Measurements from ENCODE around the gene WDR5. TPM values are rescaled to one million over a fixed set of nuclear protein-coding genes. Genes with fewer than 3 reads are reported as not detected.
A peak's percentile ranks its signal among the peaks of the same experiment; 100 is the strongest.

The WDR5 gene
- total RNA-seq, 2 donors from 2014 or later = 17.0 to 17.1 TPM

GRCh38 chr9:134179918-134180785 lies 44.3 kb downstream of the WDR5 start:
- DNase-seq (ENCODE audit: low spot score) = peak; percentile 74
- intact Hi-C loops (cut with DNase I) = loop anchor here in 1 of 2 donors (10.0 kb wide), 1 partner anchor 145 kb away; the partner anchor contains the start of gene RXRA

DNA sequence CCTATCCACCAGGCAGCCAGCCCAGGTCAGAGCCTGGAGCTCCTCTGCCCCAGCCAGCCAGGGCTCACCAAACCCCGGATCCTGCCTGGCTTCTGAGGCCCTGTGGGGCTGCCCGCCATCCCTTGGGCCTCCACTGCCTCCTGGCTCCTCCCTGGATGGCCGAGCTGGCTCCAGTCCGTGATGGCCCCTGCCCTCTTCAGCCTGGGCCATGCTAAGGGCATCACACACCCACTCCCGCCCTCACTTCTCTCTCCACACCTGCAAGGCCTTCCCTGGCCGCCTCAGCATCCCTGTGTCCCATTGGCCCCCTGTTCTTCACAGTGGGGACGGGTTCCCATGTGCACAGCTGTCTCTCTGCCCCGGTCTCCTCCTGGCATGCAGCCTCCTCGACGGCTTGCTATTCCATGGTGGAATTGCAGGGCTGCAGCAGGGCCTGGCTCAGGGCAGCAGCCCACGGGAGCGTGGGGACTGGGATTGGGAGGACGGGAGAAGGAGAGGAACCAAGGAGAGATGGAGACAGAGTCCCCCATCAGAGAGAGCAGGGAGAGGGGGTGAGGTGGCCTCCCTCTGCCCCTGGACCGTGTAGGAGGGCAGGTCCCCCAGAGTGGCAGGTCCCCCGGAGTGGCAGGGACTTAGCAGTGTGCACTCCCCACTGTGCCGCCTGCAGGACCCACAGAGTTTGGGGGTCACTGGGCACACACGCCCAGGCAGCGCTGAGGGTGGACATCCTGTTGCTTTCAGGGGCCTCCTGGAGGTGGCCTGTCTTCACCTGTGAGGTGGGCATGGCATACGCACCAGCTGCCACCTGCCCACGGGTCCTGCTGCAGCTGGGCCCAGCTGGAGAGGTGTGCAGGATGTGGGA lies 45.1 kb downstream of the WDR5 start:
- DNase-seq (ENCODE audit: low spot score) = peak; percentile 67
- intact Hi-C loops (cut with DNase I) = no loop called here

DNA sequence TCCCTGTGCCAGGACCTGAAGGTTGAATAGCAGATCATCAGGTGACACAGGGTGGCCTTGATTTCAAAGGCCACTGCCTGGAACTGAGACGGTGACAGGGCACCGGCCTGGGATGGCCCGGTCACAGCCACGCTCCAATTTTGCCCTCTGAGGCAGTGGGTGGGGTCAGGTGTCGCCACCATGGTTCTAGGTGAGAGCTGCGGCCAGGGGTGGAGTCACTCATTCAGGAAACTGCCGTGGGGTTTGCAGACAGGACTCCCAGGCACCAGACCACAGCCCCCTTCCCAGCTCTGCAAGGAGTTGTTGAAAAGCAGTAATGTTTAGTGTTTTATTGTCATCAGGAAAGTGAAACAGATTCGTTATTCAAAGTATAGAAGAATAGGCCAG lies 45.8 kb downstream of the WDR5 start:
- peak; percentile 58 for DNase-seq (ENCODE audit: low spot score)
- intact Hi-C loops (cut with DNase I) = no loop called here

- DNase-seq (ENCODE audit: low spot score) = peak; percentile 28
- intact Hi-C loops (cut with DNase I) = no loop called here
Observed at GRCh38 chr9:134182554-134183085, 46.7 kb downstream of the WDR5 start.

DNA sequence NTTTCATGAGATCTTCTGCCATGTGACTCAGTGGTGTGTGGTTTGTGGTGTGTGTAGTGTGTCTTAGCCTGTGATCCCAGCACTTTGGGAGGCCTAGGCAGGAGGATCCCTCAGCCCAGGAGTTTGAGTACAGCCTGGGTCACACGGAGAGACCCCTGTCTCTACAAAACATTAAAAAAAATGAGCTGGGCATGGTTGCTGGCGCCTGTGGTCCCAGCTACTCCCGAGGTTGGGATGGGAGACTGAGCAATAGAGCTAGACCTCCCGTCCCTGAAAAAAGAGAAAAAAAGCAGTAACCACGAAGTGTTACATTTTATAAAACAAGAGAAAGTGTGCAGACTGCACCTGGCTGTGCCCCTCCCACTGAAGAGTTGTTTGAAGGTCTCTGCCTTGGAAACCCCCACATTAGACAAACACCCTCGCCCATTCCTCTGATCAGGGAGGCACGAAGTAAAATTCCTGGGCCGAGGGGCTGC lies 49.7 kb downstream of the WDR5 start:
- intact Hi-C loops (cut with DNase I) = loop anchor here in 1 of 2 donors (5.0 kb wide), 1 partner anchor 247 kb away; no protein-coding TSS in a partner anchor
- DNase-seq (ENCODE audit: low spot score) = peak; percentile 25

GRCh38 chr9:134186471-134187109 lies 50.7 kb downstream of the WDR5 start:
- intact Hi-C loops (cut with DNase I) = loop anchor here in 1 of 2 donors (5.0 kb wide), 1 partner anchor 246 kb away; no protein-coding TSS in a partner anchor
- peak; percentile 72 for DNase-seq (ENCODE audit: low spot score)

DNA sequence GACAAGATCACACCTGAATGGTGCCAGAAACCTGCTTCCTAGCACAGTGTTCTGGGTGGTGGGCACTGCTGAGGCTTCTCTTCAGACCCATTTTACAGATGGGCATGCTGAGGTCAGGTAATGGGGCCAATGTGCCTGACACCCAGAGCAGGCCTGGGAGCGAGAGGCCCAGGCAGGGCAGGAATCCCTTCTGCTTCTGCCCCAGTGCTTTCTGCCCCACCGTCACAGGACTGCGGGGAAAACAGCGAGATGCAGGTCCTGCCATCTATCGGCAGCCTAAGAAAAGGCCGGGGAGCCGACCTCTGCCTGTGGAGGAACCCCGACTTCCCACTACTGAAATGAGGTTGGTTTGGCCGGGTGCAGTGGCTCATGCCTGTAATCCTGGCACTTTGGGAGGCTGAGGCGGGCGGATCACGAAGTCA lies 51.2 kb downstream of the WDR5 start:
- intact Hi-C loops (cut with DNase I) = loop anchor here in 1 of 2 donors (5.0 kb wide), 1 partner anchor 245 kb away; no protein-coding TSS in a partner anchor
- DNase-seq (ENCODE audit: low spot score) = peak; percentile 76

GRCh38 chr9:134187891-134188385 lies 52.1 kb downstream of the WDR5 start:
- peak; percentile 67 for DNase-seq (ENCODE audit: low spot score)
- intact Hi-C loops (cut with DNase I) = loop anchor here in 1 of 2 donors (5.0 kb wide), 1 partner anchor 244 kb away; no protein-coding TSS in a partner anchor

- DNase-seq (ENCODE audit: low spot score) = peak; percentile 81
- intact Hi-C loops (cut with DNase I) = loop anchor here in 1 of 2 donors (5.0 kb wide), 1 partner anchor 244 kb away; no protein-coding TSS in a partner anchor
Observed at GRCh38 chr9:134188386-134189144, 52.7 kb downstream of the WDR5 start.

DNA sequence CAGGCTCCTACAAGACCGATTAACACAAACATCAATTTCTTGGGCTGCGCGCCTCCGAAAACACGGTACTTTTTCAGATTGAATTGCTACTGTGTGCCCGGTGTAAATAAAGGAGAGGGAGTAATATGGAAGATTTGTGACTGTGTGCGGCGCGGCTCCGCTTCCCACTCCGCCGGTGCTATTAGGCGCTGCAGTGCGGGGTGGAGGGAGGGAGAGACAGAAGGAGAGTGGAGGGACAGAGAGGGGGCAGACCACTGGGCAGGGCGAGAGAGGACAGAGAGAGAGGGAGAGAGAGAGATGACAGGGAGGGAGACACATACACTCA lies 53.2 kb downstream of the WDR5 start:
- DNase-seq (ENCODE audit: low spot score) = peak; percentile 66
- intact Hi-C loops (cut with DNase I) = loop anchor here in 1 of 2 donors (5.0 kb wide), 1 partner anchor 243 kb away; no protein-coding TSS in a partner anchor

DNA sequence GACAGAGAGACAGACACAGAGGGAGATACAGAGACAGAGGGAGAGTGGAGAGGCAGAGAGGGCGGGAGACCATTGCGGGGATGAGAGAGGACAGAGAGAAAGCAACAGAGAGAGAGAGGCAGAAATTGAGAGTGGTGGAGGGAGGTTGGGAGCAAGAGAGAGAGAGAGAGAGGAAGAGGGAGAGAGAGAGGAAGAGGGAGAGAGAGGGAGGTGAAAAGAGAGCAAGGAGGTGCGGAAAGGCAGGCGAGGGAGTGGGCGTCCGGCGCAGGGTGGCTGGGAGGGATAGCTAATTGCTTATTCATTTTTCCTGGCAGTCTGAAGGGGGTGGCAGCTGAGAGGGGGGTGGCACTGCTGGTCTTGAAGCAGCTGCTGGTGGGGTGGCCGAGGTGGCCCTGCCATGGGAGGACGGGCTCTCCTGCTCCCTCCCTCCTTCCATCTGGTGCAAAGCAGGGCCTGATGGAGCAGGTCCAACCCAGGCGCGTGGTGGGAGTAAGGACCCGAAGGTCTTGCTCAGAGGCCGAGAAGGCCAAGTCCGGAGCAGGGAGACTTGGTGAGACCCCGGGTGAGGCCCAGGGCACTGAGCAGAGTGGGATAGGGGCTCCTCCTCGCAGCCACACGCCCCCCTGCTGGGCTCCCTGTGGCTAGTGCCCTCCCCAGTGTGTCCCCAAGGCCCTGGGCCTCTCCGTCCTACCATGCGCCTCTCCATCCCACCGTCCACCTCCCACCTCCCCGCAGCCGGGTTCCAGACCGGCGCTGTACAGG lies 53.8 kb downstream of the WDR5 start:
- intact Hi-C loops (cut with DNase I) = loop anchor here in 1 of 2 donors (5.0 kb wide), 1 partner anchor 243 kb away; no protein-coding TSS in a partner anchor
- peak; percentile 72 for DNase-seq (ENCODE audit: low spot score)

DNA sequence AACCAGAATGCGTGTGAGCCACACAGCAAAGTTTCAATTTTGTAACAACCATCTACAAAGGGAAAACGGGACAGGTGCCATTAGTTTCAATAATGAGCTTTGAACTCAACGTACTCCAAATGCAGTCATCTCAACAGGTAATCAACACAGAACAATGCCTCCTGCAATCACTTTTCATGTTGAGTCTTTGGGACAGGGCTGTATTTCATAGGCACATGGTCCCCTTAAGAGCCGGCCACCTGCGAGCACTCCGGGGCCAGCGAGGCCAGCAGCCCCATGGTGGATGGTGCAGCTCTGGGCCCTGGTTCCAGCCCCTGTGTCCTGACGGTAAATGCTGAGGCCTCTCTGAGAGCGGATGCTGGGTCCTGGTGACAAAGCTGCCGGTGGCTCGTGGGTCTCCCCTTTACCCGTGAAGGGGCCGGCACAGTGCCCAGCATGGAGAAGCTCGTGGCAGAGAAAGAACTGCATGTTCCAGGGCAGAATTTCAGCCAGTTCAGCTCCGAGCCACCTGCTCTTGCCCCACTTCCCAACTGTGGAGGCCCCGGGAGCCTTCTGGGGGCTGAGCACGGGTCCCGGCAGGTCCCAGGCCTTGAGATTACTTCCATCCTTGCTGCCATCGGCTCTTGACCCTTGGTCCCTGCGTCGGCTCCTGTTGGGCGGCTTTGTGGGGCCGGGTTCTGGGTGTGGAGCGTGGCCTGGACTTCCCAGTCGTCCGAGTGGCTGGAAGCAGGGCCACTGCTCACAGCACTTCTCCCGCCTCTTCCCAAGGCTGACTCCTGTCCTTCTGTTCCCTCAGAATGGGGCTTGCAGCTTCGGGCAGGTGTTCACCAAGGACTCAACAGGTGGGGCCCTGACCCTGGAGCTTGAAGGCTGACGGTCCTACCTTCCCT lies 54.6 kb downstream of the WDR5 start:
- intact Hi-C loops (cut with DNase I) = no loop called here
- DNase-seq (ENCODE audit: low spot score) = peak; percentile 74

GRCh38 chr9:134191455-134192209 lies 55.8 kb downstream of the WDR5 start:
- intact Hi-C loops (cut with DNase I) = no loop called here
- peak; percentile 46 for DNase-seq (ENCODE audit: low spot score)

DNA sequence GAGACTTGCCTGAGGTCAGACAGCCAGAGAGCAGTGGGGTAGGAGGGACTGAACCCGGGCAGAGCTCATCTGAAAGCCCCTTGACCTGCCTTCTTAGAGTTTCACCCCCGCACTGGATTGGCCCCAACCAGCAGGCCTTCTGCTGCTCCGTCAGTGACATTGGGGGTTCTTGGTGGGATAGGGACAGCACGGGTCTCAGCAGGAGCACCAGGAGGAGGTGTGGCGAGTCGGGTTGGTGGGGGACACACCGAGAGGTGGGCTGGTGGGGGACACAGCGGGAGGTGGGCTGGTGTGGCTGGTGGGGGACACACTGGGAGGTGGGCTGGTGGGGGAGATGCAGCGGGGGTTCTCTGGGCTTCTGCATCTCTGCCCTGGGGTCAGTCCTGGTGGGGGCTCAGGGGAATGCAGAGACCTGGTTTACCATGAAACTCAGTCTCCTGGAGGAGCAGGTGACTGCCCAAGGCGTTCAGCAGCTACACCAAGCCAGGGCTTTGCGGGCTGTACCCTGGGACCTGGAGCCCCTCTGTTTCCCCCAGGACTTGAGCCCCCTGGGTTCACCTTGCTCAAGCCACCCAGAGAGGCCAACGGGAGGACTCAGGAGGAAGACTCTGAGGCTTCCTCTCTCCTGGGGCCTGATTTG lies 56.5 kb downstream of the WDR5 start:
- DNase-seq (ENCODE audit: low spot score) = peak; percentile 45
- intact Hi-C loops (cut with DNase I) = no loop called here
